MM.1S (cell line): Measurements from ENCODE around the gene DYRK1B.

ENCODE experiments used
- CTCF ChIP-seq: fragments of 300-600 bp; sonication (generic); IDR thresholded peaks from 2 replicates; pipeline ENCODE4 v1.5.1; 2016; ENCODE audit warnings: antibody characterized with exemption, low read length, mixed read lengths
- EZH2 ChIP-seq: fragments of 300-600 bp; sonication (generic); optimal IDR thresholded peaks from 2 replicates; pipeline ENCODE3; 2017; ENCODE audit warnings: low read depth, mild to moderate bottlenecking, antibody characterized with exemption, low read length, mixed read lengths

GRCh38 chr19:39852882-39853281, 18.9 kb upstream of the DYRK1B start:
- no peak for TF ChIP-seq CTCF
- TF ChIP-seq EZH2 = no peak
